Measurements from ENCODE around the gene CEP112. TPM values are rescaled to one million over a fixed set of nuclear protein-coding genes. Genes with fewer than 3 reads are reported as not detected.

Gene CEP112
- total and polyA plus RNA-seq, 2 experiments from 2014 or later = 4.0 to 4.3 TPM

DNA sequence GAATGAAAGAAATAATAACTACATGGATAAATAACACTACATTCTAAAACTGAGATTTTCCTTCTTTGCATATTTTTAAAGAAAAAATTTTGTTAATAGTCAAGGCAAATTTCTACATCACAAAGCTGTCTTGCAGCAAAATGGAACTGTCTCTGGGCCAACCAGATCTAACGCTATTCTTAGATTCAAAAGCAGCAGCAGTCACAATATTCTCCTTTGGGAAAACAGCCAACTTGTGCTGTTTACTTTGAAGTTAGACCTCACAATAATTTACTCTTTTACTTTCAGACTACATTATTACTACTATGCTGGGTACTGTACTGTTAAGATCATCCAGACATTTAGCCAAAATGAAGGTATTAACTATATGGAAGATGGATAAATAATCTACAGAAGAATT lies 189.1 kb downstream of the CEP112 start:
- ATAC-seq (no peak), DNase-seq (ENCODE audit: low spot score) (no peak)
- Histone ChIP-seq H3K36me3 (ENCODE audit: insufficient read depth) (no peaks in the 10 kb centered on the region), H3K4me2 (no peak overlapping the region), H3K27me3 (ENCODE audit: insufficient read depth) (no peaks in the 10 kb centered on the region), H3K9me2 (ENCODE audit: insufficient read depth) (no peaks in the 10 kb centered on the region), H4K20me1 (replicated peaks; ENCODE audit: insufficient read depth) (no peaks in the 10 kb centered on the region), H3K4me3 (no peak overlapping the region), H3K4me1 (ENCODE audit: insufficient read depth) (no peaks in the 10 kb centered on the region), H3K79me2 (replicated peaks; ENCODE audit: insufficient read depth) (no peaks in the 10 kb centered on the region), H2AFZ (no peak overlapping the region), H3F3A (replicated peaks; ENCODE audit: low read depth) (no peaks in the 10 kb centered on the region), H3K27ac (ENCODE audit: low read depth) (no peak overlapping the region)
- Mint-ChIP-seq H3K36me3 (ENCODE audit: low read depth) (peaks cover 5% of the 10 kb centered on the region; the same call in 2 of the 3 replicates), H3K27me3 (ENCODE audit: insufficient read depth, low read depth, poor library complexity) (peaks cover 2% of the 10 kb centered on the region), H3K4me1 (no peaks in the 10 kb centered on the region), H3K9me3 (peaks cover 5% of the 10 kb centered on the region), H3K4me3 (no peak overlapping the region), H3K27ac (no peak overlapping the region)
- no peak for TF ChIP-seq EZH2phosphoT487 (IDR thresholded peaks at IDR 0.05; ENCODE audit: unreplicated experiment)

DNA sequence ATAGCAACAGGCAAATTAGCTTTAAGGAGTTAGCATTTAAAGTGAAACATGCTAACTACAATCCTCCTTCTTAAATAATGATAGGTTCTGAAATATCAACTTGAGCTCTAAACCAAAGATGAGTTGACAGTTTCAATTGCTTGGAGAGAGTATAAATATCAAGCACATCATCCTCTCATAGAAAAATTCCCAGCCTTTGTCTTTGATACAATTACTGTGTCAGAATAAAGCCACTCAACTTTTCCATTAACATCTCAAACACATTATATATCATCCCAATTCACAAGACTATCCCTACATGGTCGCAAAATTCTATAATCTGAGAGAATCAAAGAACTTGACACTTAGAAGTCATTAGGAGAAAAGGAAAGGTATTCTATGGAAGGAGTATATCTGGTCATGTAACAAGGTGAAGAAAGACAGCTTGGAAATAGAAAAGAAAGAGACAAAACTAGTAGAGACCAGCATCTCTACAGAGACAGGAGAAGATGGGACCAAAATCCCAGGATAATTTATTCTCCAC lies 189.8 kb downstream of the CEP112 start:
- no peak overlapping the region for H3K27ac Mint-ChIP-seq
- Histone ChIP-seq H3K4me1 (ENCODE audit: insufficient read depth) (no peaks in the 10 kb centered on the region), H3K79me2 (replicated peaks; ENCODE audit: insufficient read depth) (no peaks in the 10 kb centered on the region), H3K36me3 (ENCODE audit: insufficient read depth) (no peaks in the 10 kb centered on the region), H4K20me1 (replicated peaks; ENCODE audit: insufficient read depth) (no peaks in the 10 kb centered on the region), H3F3A (replicated peaks; ENCODE audit: low read depth) (no peaks in the 10 kb centered on the region), H3K27ac (ENCODE audit: low read depth) (no peak overlapping the region), H3K4me2 (no peak overlapping the region), H3K4me3 (no peak overlapping the region), H3K9me2 (ENCODE audit: insufficient read depth) (no peaks in the 10 kb centered on the region), H2AFZ (no peak overlapping the region), H3K27me3 (ENCODE audit: insufficient read depth) (no peaks in the 10 kb centered on the region)
- ATAC-seq = no peak
- H3K9me3 Mint-ChIP-seq = peaks cover 5% of the 10 kb centered on the region
- H3K36me3 Mint-ChIP-seq (ENCODE audit: low read depth) = peaks cover 5% of the 10 kb centered on the region; the same call in 2 of the 3 replicates
- no peak overlapping the region for H3K4me3 Mint-ChIP-seq
- TF ChIP-seq, protein P1, sequence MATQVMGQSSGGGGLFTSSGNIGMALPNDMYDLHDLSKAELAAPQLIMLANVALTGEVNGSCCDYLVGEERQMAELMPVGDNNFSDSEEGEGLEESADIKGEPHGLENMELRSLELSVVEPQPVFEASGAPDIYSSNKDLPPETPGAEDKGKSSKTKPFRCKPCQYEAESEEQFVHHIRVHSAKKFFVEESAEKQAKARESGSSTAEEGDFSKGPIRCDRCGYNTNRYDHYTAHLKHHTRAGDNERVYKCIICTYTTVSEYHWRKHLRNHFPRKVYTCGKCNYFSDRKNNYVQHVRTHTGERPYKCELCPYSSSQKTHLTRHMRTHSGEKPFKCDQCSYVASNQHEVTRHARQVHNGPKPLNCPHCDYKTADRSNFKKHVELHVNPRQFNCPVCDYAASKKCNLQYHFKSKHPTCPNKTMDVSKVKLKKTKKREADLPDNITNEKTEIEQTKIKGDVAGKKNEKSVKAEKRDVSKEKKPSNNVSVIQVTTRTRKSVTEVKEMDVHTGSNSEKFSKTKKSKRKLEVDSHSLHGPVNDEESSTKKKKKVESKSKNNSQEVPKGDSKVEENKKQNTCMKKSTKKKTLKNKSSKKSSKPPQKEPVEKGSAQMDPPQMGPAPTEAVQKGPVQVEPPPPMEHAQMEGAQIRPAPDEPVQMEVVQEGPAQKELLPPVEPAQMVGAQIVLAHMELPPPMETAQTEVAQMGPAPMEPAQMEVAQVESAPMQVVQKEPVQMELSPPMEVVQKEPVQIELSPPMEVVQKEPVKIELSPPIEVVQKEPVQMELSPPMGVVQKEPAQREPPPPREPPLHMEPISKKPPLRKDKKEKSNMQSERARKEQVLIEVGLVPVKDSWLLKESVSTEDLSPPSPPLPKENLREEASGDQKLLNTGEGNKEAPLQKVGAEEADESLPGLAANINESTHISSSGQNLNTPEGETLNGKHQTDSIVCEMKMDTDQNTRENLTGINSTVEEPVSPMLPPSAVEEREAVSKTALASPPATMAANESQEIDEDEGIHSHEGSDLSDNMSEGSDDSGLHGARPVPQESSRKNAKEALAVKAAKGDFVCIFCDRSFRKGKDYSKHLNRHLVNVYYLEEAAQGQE (IDR thresholded peaks at IDR 0.05; ENCODE audit: unreplicated experiment) = no peak
- TF ChIP-seq EZH2 (IDR thresholded peaks at IDR 0.05; ENCODE audit: low read depth, unreplicated experiment) = no peak
- DNase-seq (ENCODE audit: low spot score) = no peak
- H3K27me3 Mint-ChIP-seq (ENCODE audit: insufficient read depth, low read depth, poor library complexity) = peaks cover 2% of the 10 kb centered on the region
- H3K4me1 Mint-ChIP-seq = no peaks in the 10 kb centered on the region

DNA sequence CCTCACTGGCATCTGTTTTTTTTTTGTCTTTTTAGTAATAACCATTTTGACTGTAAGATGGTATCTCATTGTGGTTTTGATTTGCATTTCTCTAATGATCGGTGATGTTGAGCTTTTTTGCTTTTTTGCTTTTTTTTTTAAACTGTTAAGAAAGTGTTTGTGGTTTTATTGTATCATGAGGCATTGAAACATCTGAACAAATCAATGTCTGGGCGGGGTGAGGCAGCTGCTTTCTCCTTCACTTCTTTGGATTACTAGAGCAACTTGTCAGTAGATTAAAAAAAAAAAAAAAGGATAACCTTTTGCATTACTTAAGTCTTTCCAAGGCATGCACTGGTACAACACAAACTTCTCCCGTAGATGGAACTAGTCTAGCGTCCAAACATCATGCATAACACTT lies 191.7 kb downstream of the CEP112 start:
- no peaks in the 10 kb centered on the region for H4K20me1 ChIP-seq (replicated peaks; ENCODE audit: insufficient read depth)
- peaks cover 5% of the 10 kb centered on the region; the same call in 2 of the 3 replicates for H3K36me3 Mint-ChIP-seq (ENCODE audit: low read depth)
- H3K27ac Mint-ChIP-seq = no peak overlapping the region
- no peak overlapping the region for H3K4me3 Mint-ChIP-seq
- ATAC-seq (no peak), DNase-seq (ENCODE audit: low spot score) (no peak)
- no peaks in the 10 kb centered on the region for H3K79me2 ChIP-seq (replicated peaks; ENCODE audit: insufficient read depth)
- TF ChIP-seq JUNB (IDR thresholded peaks at IDR 0.05; ENCODE audit: unreplicated experiment) = no peak
- TF ChIP-seq, protein P2, sequence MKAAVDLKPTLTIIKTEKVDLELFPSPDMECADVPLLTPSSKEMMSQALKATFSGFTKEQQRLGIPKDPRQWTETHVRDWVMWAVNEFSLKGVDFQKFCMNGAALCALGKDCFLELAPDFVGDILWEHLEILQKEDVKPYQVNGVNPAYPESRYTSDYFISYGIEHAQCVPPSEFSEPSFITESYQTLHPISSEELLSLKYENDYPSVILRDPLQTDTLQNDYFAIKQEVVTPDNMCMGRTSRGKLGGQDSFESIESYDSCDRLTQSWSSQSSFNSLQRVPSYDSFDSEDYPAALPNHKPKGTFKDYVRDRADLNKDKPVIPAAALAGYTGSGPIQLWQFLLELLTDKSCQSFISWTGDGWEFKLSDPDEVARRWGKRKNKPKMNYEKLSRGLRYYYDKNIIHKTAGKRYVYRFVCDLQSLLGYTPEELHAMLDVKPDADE (IDR thresholded peaks at IDR 0.05) = no peak
- no peaks in the 10 kb centered on the region for H3K4me1 ChIP-seq (ENCODE audit: insufficient read depth)
- no peak overlapping the region for H3K27ac ChIP-seq (ENCODE audit: low read depth)
- H3K9me3 Mint-ChIP-seq = peaks cover 8% of the 10 kb centered on the region
- H3K9me2 ChIP-seq (ENCODE audit: insufficient read depth) = no peaks in the 10 kb centered on the region
- no peaks in the 10 kb centered on the region for H3K36me3 ChIP-seq (ENCODE audit: insufficient read depth)
- H3K27me3 ChIP-seq (ENCODE audit: insufficient read depth) = no peaks in the 10 kb centered on the region
- H3K4me1 Mint-ChIP-seq = no peaks in the 10 kb centered on the region
- H3K4me3 ChIP-seq = no peak overlapping the region
- H3K27me3 Mint-ChIP-seq (ENCODE audit: insufficient read depth, low read depth, poor library complexity) = no peaks in the 10 kb centered on the region
- no peak overlapping the region for H3K4me2 ChIP-seq
- H2AFZ ChIP-seq = no peak overlapping the region
- no peaks in the 10 kb centered on the region for H3F3A ChIP-seq (replicated peaks; ENCODE audit: low read depth)
